IPS-11a (cell line): Measurements from ENCODE around the gene TIRAP.

Experiments used
- H3K4me3 ChIP-seq: one replicate; pipeline ENCODE4 v1.5.1; 2013; ENCODE audit warnings: low read depth, low read length, control low read depth

TIRAP gene

GRCh38 chr11:126319374-126319740 is 36.5 kb downstream of the TIRAP start:
- H3K4me3 ChIP-seq = no peak overlapping the region

GRCh38 chr11:126322996-126323395 is 40.1 kb downstream of the TIRAP start:
- H3K4me3 ChIP-seq = no peak overlapping the region

GRCh38 chr11:126327281-126328000 is 44.5 kb downstream of the TIRAP start:
- no peak overlapping the region for H3K4me3 ChIP-seq

GRCh38 chr11:126328001-126328390 is 45.1 kb downstream of the TIRAP start:
- H3K4me3 ChIP-seq = no peak overlapping the region

GRCh38 chr11:126328444-126328843 is 45.6 kb downstream of the TIRAP start:
- no peak overlapping the region for H3K4me3 ChIP-seq

- H3K4me3 ChIP-seq = no peak overlapping the region
These were observed 46.2 kb downstream of the TIRAP start for GRCh38 chr11:126328938-126329643.

GRCh38 chr11:126329644-126330211 is 46.8 kb downstream of the TIRAP start:
- H3K4me3 ChIP-seq = no peak overlapping the region

- no peak overlapping the region for H3K4me3 ChIP-seq
These were observed 48.4 kb downstream of the TIRAP start for GRCh38 chr11:126331286-126331685.

GRCh38 chr11:126332221-126332711 is 49.4 kb downstream of the TIRAP start:
- no peak overlapping the region for H3K4me3 ChIP-seq

- no peak overlapping the region for H3K4me3 ChIP-seq
These were observed 50.2 kb downstream of the TIRAP start for GRCh38 chr11:126333142-126333541.

GRCh38 chr11:126334659-126335462 is 52.0 kb downstream of the TIRAP start:
- H3K4me3 ChIP-seq = no peak overlapping the region

- H3K4me3 ChIP-seq = no peak overlapping the region
These were observed 52.5 kb downstream of the TIRAP start for GRCh38 chr11:126335463-126335760.

GRCh38 chr11:126336138-126336541 is 53.2 kb downstream of the TIRAP start:
- no peak overlapping the region for H3K4me3 ChIP-seq

GRCh38 chr11:126336671-126337101 is 53.8 kb downstream of the TIRAP start:
- no peak overlapping the region for H3K4me3 ChIP-seq

GRCh38 chr11:126337126-126337473 is 54.2 kb downstream of the TIRAP start:
- H3K4me3 ChIP-seq = no peak overlapping the region

GRCh38 chr11:126337474-126338241 is 54.8 kb downstream of the TIRAP start:
- H3K4me3 ChIP-seq = no peak overlapping the region

GRCh38 chr11:126338346-126339055 is 55.6 kb downstream of the TIRAP start:
- no peak overlapping the region for H3K4me3 ChIP-seq

GRCh38 chr11:126339073-126339862 is 56.4 kb downstream of the TIRAP start:
- H3K4me3 ChIP-seq = no peak overlapping the region

GRCh38 chr11:126339863-126340434 is 57.1 kb downstream of the TIRAP start:
- H3K4me3 ChIP-seq = no peak overlapping the region
